RWPE1 (cell line): ENCODE measurements around the gene TIMP1.

Source experiments
- CTCF ChIA-PET: fragments of 350-600 bp; sonication (Branson Sonifier 250); formaldehyde crosslinking; extraction: SDS; loops from one replicate; lab custom pipeline; 2021; lab: Yijun Ruan, JAX
- POLR2A ChIA-PET: fragments of 400-600 bp; formaldehyde crosslinking; extraction: SDS; loops from one replicate; lab custom pipeline; 2020; ENCODE audit warnings: antibody characterized with exemption; ENCODE audit not compliant: low non-redundant PET; lab: Yijun Ruan, JAX
- DNase-seq: peaks from one replicate; pipeline ENCODE4 v3.0.0; 2012; ENCODE audit warnings: low spot score
- H3K27ac ChIP-seq: fragments of 450-650 bp; 2 replicates; pipeline ENCODE4 v1.5.1; 2017
- CTCF ChIP-seq: fragments of 450-650 bp; conservative IDR thresholded peaks from 2 replicates; pipeline ENCODE4 v1.5.1; 2017; ENCODE audit warnings: low read depth, mild to moderate bottlenecking

The TIMP1 gene

GRCh38 chrX:47572773-47573340 lies 9.4 kb upstream of the TIMP1 start:
- TF ChIP-seq CTCF = no peak
- ChIA-PET CTCF (no interaction called here), POLR2A (no interaction called here)
- no peak for DNase-seq
- peak overlapping the region; percentile 97 for H3K27ac ChIP-seq

- TF ChIP-seq CTCF = no peak
- POLR2A ChIA-PET = no interaction called here
- DNase-seq = peak; percentile 55
- CTCF ChIA-PET = no interaction called here
- H3K27ac ChIP-seq = peak overlapping the region; percentile 97
Measured at GRCh38 chrX:47573341-47574075, 8.7 kb upstream of the TIMP1 start.

- DNase-seq = no peak
- POLR2A ChIA-PET = no interaction called here
- CTCF ChIA-PET = no interaction called here
- H3K27ac ChIP-seq = peak overlapping the region; percentile 97
- no peak for TF ChIP-seq CTCF
Measured at GRCh38 chrX:47574076-47574546, 8.1 kb upstream of the TIMP1 start.

- TF ChIP-seq CTCF = no peak
- DNase-seq = no peak
- POLR2A ChIA-PET = no interaction called here
- peak overlapping the region; percentile 97 for H3K27ac ChIP-seq
- CTCF ChIA-PET = interaction anchor here (0.6 kb wide), 1 partner anchor 277 kb away, joined by 3 read pairs; no protein-coding TSS in a partner anchor
Measured at GRCh38 chrX:47574547-47575301, 7.5 kb upstream of the TIMP1 start.

- CTCF ChIA-PET = no interaction called here
- POLR2A ChIA-PET = no interaction called here
Measured at GRCh38 chrX:47576021-47576898, 6.0 kb upstream of the TIMP1 start.

More at GRCh38 chrX:47576021-47576898, 6.0 kb upstream of the TIMP1 start:
- peak overlapping the region; percentile 25 for H3K27ac ChIP-seq
- no peak for DNase-seq
- TF ChIP-seq CTCF = no peak
